ENCODE data around the gene ESR1. TPM values are rescaled to one million over a fixed set of nuclear protein-coding genes. Genes with fewer than 3 reads are reported as not detected.

Gene ESR1
- total RNA-seq, 2 experiments from 2014 or later: 0.06 TPM; not detected in 1

- Histone ChIP-seq H3K79me2 (ENCODE audit: insufficient read depth, low read depth, low read length) (no peaks in the 10 kb centered on the region), H3K36me3 (ENCODE audit: insufficient read depth, low read length) (no peaks in the 10 kb centered on the region), H4K20me1 (ENCODE audit: insufficient read depth, low read length) (no peaks in the 10 kb centered on the region), H3K4me3 (ENCODE audit: low read depth, low read length, poor library complexity, severe bottlenecking) (no peak overlapping the region), H3K4me1 (ENCODE audit: insufficient read depth, low read length, poor library complexity, severe bottlenecking) (no peaks in the 10 kb centered on the region), H2AFZ (ENCODE audit: low read length) (no peak overlapping the region), H3K27ac (ENCODE audit: low read depth, low read length, poor library complexity, severe bottlenecking) (no peak overlapping the region), H3K9me2 (ENCODE audit: insufficient read depth, low read length) (no peaks in the 10 kb centered on the region), H3K9me3 (ENCODE audit: low read length) (no peaks in the 10 kb centered on the region), H3K4me2 (ENCODE audit: low read length) (no peak overlapping the region)
- intact Hi-C loops (cut with micrococcal nuclease; ENCODE audit: unreplicated experiment): no loop called here
- no peak for TF ChIP-seq CTCF (conservative IDR thresholded peaks at IDR 0.05; ENCODE audit: low read length)
- no peak for DNase-seq (ENCODE audit: low spot score)
- POLR2A ChIA-PET: no interaction called here
- no TSS peak for BruUV-seq (replicated peaks)
- CTCF ChIA-PET (ENCODE audit: unreplicated experiment): no interaction called here
Observed at GRCh38 chr6:151782560-151782959, 24.9 kb upstream of the ESR1 start.

GRCh38 chr6:151783692-151784091 is 23.8 kb upstream of the ESR1 start:
- CTCF ChIA-PET (ENCODE audit: unreplicated experiment): no interaction called here
- H3K36me3 ChIP-seq (ENCODE audit: insufficient read depth, low read length): no peaks in the 10 kb centered on the region
- DNase-seq (ENCODE audit: low spot score): no peak
- intact Hi-C loops (cut with micrococcal nuclease; ENCODE audit: unreplicated experiment): no loop called here
- no peak for TF ChIP-seq CTCF (conservative IDR thresholded peaks at IDR 0.05; ENCODE audit: low read length)
- TF ChIP-seq EZH2phosphoT487 (IDR thresholded peaks at IDR 0.05; ENCODE audit: borderline replicate concordance, low read depth, low read length): no peak
- H3K4me3 ChIP-seq (ENCODE audit: low read depth, low read length, poor library complexity, severe bottlenecking): no peak overlapping the region
- H4K20me1 ChIP-seq (ENCODE audit: insufficient read depth, low read length): no peaks in the 10 kb centered on the region
- no peaks in the 10 kb centered on the region for H3K4me1 ChIP-seq (ENCODE audit: insufficient read depth, low read length, poor library complexity, severe bottlenecking)
- H3K9me2 ChIP-seq (ENCODE audit: insufficient read depth, low read length): no peaks in the 10 kb centered on the region
- H2AFZ ChIP-seq (ENCODE audit: low read length): no peak overlapping the region
- H3K79me2 ChIP-seq (ENCODE audit: insufficient read depth, low read depth, low read length): no peaks in the 10 kb centered on the region
- no peaks in the 10 kb centered on the region for H3K9me3 ChIP-seq (ENCODE audit: low read length)
- H3K27ac ChIP-seq (ENCODE audit: low read depth, low read length, poor library complexity, severe bottlenecking): no peak overlapping the region
- POLR2A ChIA-PET: no interaction called here
- BruUV-seq (replicated peaks): no TSS peak
- H3K4me2 ChIP-seq (ENCODE audit: low read length): no peak overlapping the region

- H3K9me2 ChIP-seq (ENCODE audit: insufficient read depth, low read length): no peaks in the 10 kb centered on the region
- no peak overlapping the region for H3K27ac ChIP-seq (ENCODE audit: low read depth, low read length, poor library complexity, severe bottlenecking)
- no peaks in the 10 kb centered on the region for H3K36me3 ChIP-seq (ENCODE audit: insufficient read depth, low read length)
- intact Hi-C loops (cut with micrococcal nuclease; ENCODE audit: unreplicated experiment): no loop called here
- BruUV-seq (replicated peaks): no TSS peak
- H2AFZ ChIP-seq (ENCODE audit: low read length): no peak overlapping the region
- no peaks in the 10 kb centered on the region for H4K20me1 ChIP-seq (ENCODE audit: insufficient read depth, low read length)
- no peaks in the 10 kb centered on the region for H3K9me3 ChIP-seq (ENCODE audit: low read length)
- TF ChIP-seq EZH2phosphoT487 (IDR thresholded peaks at IDR 0.05; ENCODE audit: borderline replicate concordance, low read depth, low read length) (no peak), CTCF (conservative IDR thresholded peaks at IDR 0.05; ENCODE audit: low read length) (no peak)
- no peak for DNase-seq (ENCODE audit: low spot score)
- POLR2A ChIA-PET: no interaction called here
- no peaks in the 10 kb centered on the region for H3K4me1 ChIP-seq (ENCODE audit: insufficient read depth, low read length, poor library complexity, severe bottlenecking)
- H3K4me3 ChIP-seq (ENCODE audit: low read depth, low read length, poor library complexity, severe bottlenecking): no peak overlapping the region
- CTCF ChIA-PET (ENCODE audit: unreplicated experiment): no interaction called here
- no peaks in the 10 kb centered on the region for H3K79me2 ChIP-seq (ENCODE audit: insufficient read depth, low read depth, low read length)
- no peak overlapping the region for H3K4me2 ChIP-seq (ENCODE audit: low read length)
Observed at GRCh38 chr6:151784441-151785214, 22.9 kb upstream of the ESR1 start.
